ENCODE data around the gene MIPEP.

GRCh38 chr13:23847497-23847896 is 41.7 kb downstream of the MIPEP start:
- TF ChIP-seq CTCF (IDR thresholded peaks at IDR 0.05) (no peak), POLR2A (IDR thresholded peaks at IDR 0.05) (no peak)
